ENCODE data around the gene EIF4H.
"Not testable (repeated sequence)": the region's sequence is repeated elsewhere in the genome, so short reads cannot be mapped to it uniquely, and the experiment has no call there.

Gene EIF4H

GRCh38 chr7:74203956-74204618, 29.9 kb downstream of the EIF4H start:
- 100% methylated on average over 1 of the region's 1 CpG for WGBS (ENCODE audit: insufficient coverage)
- CTCF ChIA-PET: interaction anchor here (0.6 to 6.1 kb wide), 13 partner anchors 14 to 286 kb away, joined by 3 to 31 read pairs (median 4); partner anchors contain the start of gene CLIP2

GRCh38 chr7:74206052-74206451, 31.9 kb downstream of the EIF4H start:
- H3K9me3 ChIP-seq (ENCODE audit: control extremely low read depth in 1 of 5, control insufficient read depth in 4 of 5, insufficient read depth in 2 of 5, low read depth in 1 of 5, low read length in 4 of 5): not testable (repeated sequence)

More at GRCh38 chr7:74203956-74204618, 29.9 kb downstream of the EIF4H start:
- Histone ChIP-seq H3K4me1 (ENCODE audit: control extremely low read depth in 1 of 4, control insufficient read depth in 4 of 4, insufficient read depth in 4 of 4, low read length in 3 of 4) (peaks cover 0 to 45% (median 29%) of the 10 kb centered on the region in 4 experiments), H3K27ac (ENCODE audit: insufficient read depth in 1 of 2, low read depth in 1 of 2, low read length in 2 of 2, poor library complexity in 1 of 2, severe bottlenecking in 2 of 2) (no peak overlapping the region), H3K36me3 (ENCODE audit: control insufficient read depth in 4 of 4, insufficient read depth in 4 of 4, low read length in 3 of 4) (peaks cover 0 to 4% (median 0%) of the 10 kb centered on the region in 4 experiments), H3K4me3 (ENCODE audit: control insufficient read depth in 1 of 7, extremely low read depth in 1 of 7, insufficient read depth in 4 of 7, low read depth in 2 of 7, low read length in 6 of 7) (no peak overlapping the region), H3K27me3 (replicated peaks in 2 of 5; ENCODE audit: control insufficient read depth in 4 of 5, insufficient read depth in 5 of 5, low read length in 4 of 5) (no peaks in the 10 kb centered on the region), H3K9me3 (ENCODE audit: control extremely low read depth in 1 of 5, control insufficient read depth in 4 of 5, insufficient read depth in 2 of 5, low read depth in 1 of 5, low read length in 4 of 5) (no peaks in the 10 kb centered on the region)
- DNase-seq: no peak
- POLR2A ChIA-PET: interaction anchor here (0.6 kb wide), 1 partner anchor 16 kb away, joined by 4 read pairs; no protein-coding TSS in a partner anchor

DNA sequence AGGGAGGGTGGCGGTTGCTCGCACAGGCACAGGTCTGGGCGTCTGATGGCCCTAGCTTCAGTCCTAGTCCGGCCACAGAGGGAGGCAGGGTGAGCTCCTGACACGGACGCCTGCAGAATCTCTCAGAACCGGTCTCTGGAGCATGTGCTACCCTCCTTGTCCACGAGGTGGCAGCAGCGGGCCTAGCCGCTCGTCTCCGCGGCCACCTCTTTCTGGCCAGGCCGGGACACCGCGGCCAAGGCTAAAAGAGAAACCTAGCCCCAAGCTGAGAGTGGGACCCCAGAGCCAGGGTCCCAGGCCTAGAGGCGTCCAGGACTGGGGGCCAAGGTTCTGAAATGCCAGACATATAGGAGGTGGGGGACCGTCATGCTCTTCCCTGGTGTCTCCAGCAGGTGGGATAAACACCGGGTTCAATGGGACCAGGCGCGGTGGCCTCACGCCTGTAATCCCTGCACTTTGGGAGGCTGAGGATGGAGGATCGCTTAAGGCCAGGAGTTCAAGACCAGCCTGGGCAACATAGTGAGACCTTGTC, 32.5 kb downstream of the EIF4H start:
- Histone ChIP-seq H3K9me3 (ENCODE audit: control extremely low read depth in 1 of 5, control insufficient read depth in 4 of 5, insufficient read depth in 2 of 5, low read depth in 1 of 5, low read length in 4 of 5) (no peaks in the 10 kb centered on the region), H3K36me3 (ENCODE audit: control insufficient read depth in 4 of 4, insufficient read depth in 4 of 4, low read length in 3 of 4) (no peaks in the 10 kb centered on the region), H3K27ac (ENCODE audit: insufficient read depth in 1 of 2, low read depth in 1 of 2, low read length in 2 of 2, poor library complexity in 1 of 2, severe bottlenecking in 2 of 2) (no peak overlapping the region), H3K27me3 (replicated peaks in 2 of 5; ENCODE audit: control insufficient read depth in 4 of 5, insufficient read depth in 5 of 5, low read length in 4 of 5) (no peaks in the 10 kb centered on the region), H3K4me1 (ENCODE audit: control extremely low read depth in 1 of 4, control insufficient read depth in 4 of 4, insufficient read depth in 4 of 4, low read length in 3 of 4) (peaks cover 3 to 60% (median 47%) of the 10 kb centered on the region in 4 experiments), H3K4me3 (ENCODE audit: control insufficient read depth in 1 of 7, extremely low read depth in 1 of 7, insufficient read depth in 4 of 7, low read depth in 2 of 7, low read length in 6 of 7) (peak overlapping the region in 4 of 7 experiments; percentile 25 to 72 (median 44))
- WGBS (ENCODE audit: insufficient coverage): 18% methylated on average over 19 of the region's 23 CpGs
- POLR2A ChIA-PET: interaction anchor here (0.6 to 1.2 kb wide), 4 partner anchors 10 to 82 kb away, joined by 3 to 4 read pairs (median 3); no protein-coding TSS in a partner anchor
- CTCF ChIA-PET: interaction anchor here (0.5 to 5.6 kb wide), 41 partner anchors 9 to 452 kb away, joined by 3 to 65 read pairs (median 4); partner anchors contain the start of genes CLIP2 and RFC2
- DNase-seq: peak in 2 of 3 donors; percentile 67 to 75

More at GRCh38 chr7:74206052-74206451, 31.9 kb downstream of the EIF4H start:
- peaks cover 3 to 59% (median 43%) of the 10 kb centered on the region in 4 experiments for H3K4me1 ChIP-seq (ENCODE audit: control extremely low read depth in 1 of 4, control insufficient read depth in 4 of 4, insufficient read depth in 4 of 4, low read length in 3 of 4)
- not testable (repeated sequence) for H3K27ac ChIP-seq (ENCODE audit: insufficient read depth in 1 of 2, low read depth in 1 of 2, low read length in 2 of 2, poor library complexity in 1 of 2, severe bottlenecking in 2 of 2); H3K4me3 ChIP-seq (ENCODE audit: control insufficient read depth in 1 of 7, extremely low read depth in 1 of 7, insufficient read depth in 4 of 7, low read depth in 2 of 7, low read length in 6 of 7); DNase-seq; H3K36me3 ChIP-seq (ENCODE audit: control insufficient read depth in 4 of 4, insufficient read depth in 4 of 4, low read length in 3 of 4); H3K27me3 ChIP-seq (replicated peaks in 2 of 5; ENCODE audit: control insufficient read depth in 4 of 5, insufficient read depth in 5 of 5, low read length in 4 of 5)
- POLR2A ChIA-PET: interaction anchor here (0.8 to 1.2 kb wide), 2 partner anchors 12 to 82 kb away, joined by 3 to 4 read pairs; no protein-coding TSS in a partner anchor
- CTCF ChIA-PET: interaction anchor here (0.5 to 5.6 kb wide), 41 partner anchors 8 to 453 kb away, joined by 3 to 65 read pairs (median 4); partner anchors contain the start of genes CLIP2 and RFC2
- 96% methylated on average over 7 of the region's 10 CpGs for WGBS (ENCODE audit: insufficient coverage)

- Histone ChIP-seq H3K36me3 (ENCODE audit: control insufficient read depth in 4 of 4, insufficient read depth in 4 of 4, low read length in 3 of 4) (peaks cover 0 to 2% (median 0%) of the 10 kb centered on the region in 4 experiments), H3K4me1 (ENCODE audit: control extremely low read depth in 1 of 4, control insufficient read depth in 4 of 4, insufficient read depth in 4 of 4, low read length in 3 of 4) (peaks cover 3 to 66% (median 55%) of the 10 kb centered on the region in 4 experiments), H3K9me3 (ENCODE audit: control extremely low read depth in 1 of 5, control insufficient read depth in 4 of 5, insufficient read depth in 2 of 5, low read depth in 1 of 5, low read length in 4 of 5) (no peaks in the 10 kb centered on the region), H3K4me3 (ENCODE audit: control insufficient read depth in 1 of 7, extremely low read depth in 1 of 7, insufficient read depth in 4 of 7, low read depth in 2 of 7, low read length in 6 of 7) (no peak overlapping the region), H3K27ac (ENCODE audit: insufficient read depth in 1 of 2, low read depth in 1 of 2, low read length in 2 of 2, poor library complexity in 1 of 2, severe bottlenecking in 2 of 2) (no peak overlapping the region), H3K27me3 (replicated peaks in 2 of 5; ENCODE audit: control insufficient read depth in 4 of 5, insufficient read depth in 5 of 5, low read length in 4 of 5) (no peaks in the 10 kb centered on the region)
- WGBS (ENCODE audit: insufficient coverage): 96% methylated on average over 8 of the region's 11 CpGs
- CTCF ChIA-PET: interaction anchor here (0.6 to 5.6 kb wide), 11 partner anchors 9 to 194 kb away, joined by 3 to 65 read pairs (median 12); partner anchors contain the start of gene CLIP2
- DNase-seq: no peak
- POLR2A ChIA-PET: interaction anchor here (1.0 kb wide), 1 partner anchor 9 kb away, joined by 3 read pairs; no protein-coding TSS in a partner anchor
Observed at GRCh38 chr7:74207586-74207985, 33.4 kb downstream of the EIF4H start.

- CTCF ChIA-PET: interaction anchor here (1.0 to 5.6 kb wide), 6 partner anchors 9 to 193 kb away, joined by 3 to 65 read pairs (median 15); partner anchors contain the start of gene CLIP2
- peaks cover 3 to 66% (median 55%) of the 10 kb centered on the region in 4 experiments for H3K4me1 ChIP-seq (ENCODE audit: control extremely low read depth in 1 of 4, control insufficient read depth in 4 of 4, insufficient read depth in 4 of 4, low read length in 3 of 4)
- H3K27ac ChIP-seq (ENCODE audit: insufficient read depth in 1 of 2, low read depth in 1 of 2, low read length in 2 of 2, poor library complexity in 1 of 2, severe bottlenecking in 2 of 2): peak overlapping the region in 1 of 2 experiments; percentile 4
- not testable (repeated sequence) for H3K36me3 ChIP-seq (ENCODE audit: control insufficient read depth in 4 of 4, insufficient read depth in 4 of 4, low read length in 3 of 4); H3K9me3 ChIP-seq (ENCODE audit: control extremely low read depth in 1 of 5, control insufficient read depth in 4 of 5, insufficient read depth in 2 of 5, low read depth in 1 of 5, low read length in 4 of 5); DNase-seq; H3K4me3 ChIP-seq (ENCODE audit: control insufficient read depth in 1 of 7, extremely low read depth in 1 of 7, insufficient read depth in 4 of 7, low read depth in 2 of 7, low read length in 6 of 7); H3K27me3 ChIP-seq (replicated peaks in 2 of 5; ENCODE audit: control insufficient read depth in 4 of 5, insufficient read depth in 5 of 5, low read length in 4 of 5)
- POLR2A ChIA-PET: interaction anchor here (0.8 kb wide), 1 partner anchor 46 kb away, joined by 3 read pairs; no protein-coding TSS in a partner anchor
- WGBS (ENCODE audit: insufficient coverage): 96% methylated on average over 7 of the region's 7 CpGs
Observed at GRCh38 chr7:74208241-74208640, 34.1 kb downstream of the EIF4H start.

GRCh38 chr7:74212661-74213060, 38.5 kb downstream of the EIF4H start:
- H3K9me3 ChIP-seq (ENCODE audit: control extremely low read depth in 1 of 5, control insufficient read depth in 4 of 5, insufficient read depth in 2 of 5, low read depth in 1 of 5, low read length in 4 of 5): no peaks in the 10 kb centered on the region
- peaks cover 9 to 29% (median 16%) of the 10 kb centered on the region in 4 experiments for H3K36me3 ChIP-seq (ENCODE audit: control insufficient read depth in 4 of 4, insufficient read depth in 4 of 4, low read length in 3 of 4)
- 95% methylated on average over 11 of the region's 11 CpGs for WGBS (ENCODE audit: insufficient coverage)
- H3K4me3 ChIP-seq (ENCODE audit: control insufficient read depth in 1 of 7, extremely low read depth in 1 of 7, insufficient read depth in 4 of 7, low read depth in 2 of 7, low read length in 6 of 7): peak overlapping the region in 4 of 7 experiments; percentile 4 to 47 (median 28)
- DNase-seq: no peak
- ChIA-PET CTCF (interaction anchor here (1.4 kb wide), 1 partner anchor 188 kb away, joined by 5 read pairs; no protein-coding TSS in a partner anchor), POLR2A (no interaction called here)
- H3K27me3 ChIP-seq (replicated peaks in 2 of 5; ENCODE audit: control insufficient read depth in 4 of 5, insufficient read depth in 5 of 5, low read length in 4 of 5): no peaks in the 10 kb centered on the region
- H3K4me1 ChIP-seq (ENCODE audit: control extremely low read depth in 1 of 4, control insufficient read depth in 4 of 4, insufficient read depth in 4 of 4, low read length in 3 of 4): peaks cover 7 to 72% (median 65%) of the 10 kb centered on the region in 4 experiments
- H3K27ac ChIP-seq (ENCODE audit: insufficient read depth in 1 of 2, low read depth in 1 of 2, low read length in 2 of 2, poor library complexity in 1 of 2, severe bottlenecking in 2 of 2): peak overlapping the region in 1 of 2 experiments; percentile 57
